ENCODE results near the gene NOB1.
"Not testable (repeated sequence)": the region's sequence is repeated elsewhere in the genome, so short reads cannot be mapped to it uniquely, and the experiment has no call there.

The NOB1 gene

DNA sequence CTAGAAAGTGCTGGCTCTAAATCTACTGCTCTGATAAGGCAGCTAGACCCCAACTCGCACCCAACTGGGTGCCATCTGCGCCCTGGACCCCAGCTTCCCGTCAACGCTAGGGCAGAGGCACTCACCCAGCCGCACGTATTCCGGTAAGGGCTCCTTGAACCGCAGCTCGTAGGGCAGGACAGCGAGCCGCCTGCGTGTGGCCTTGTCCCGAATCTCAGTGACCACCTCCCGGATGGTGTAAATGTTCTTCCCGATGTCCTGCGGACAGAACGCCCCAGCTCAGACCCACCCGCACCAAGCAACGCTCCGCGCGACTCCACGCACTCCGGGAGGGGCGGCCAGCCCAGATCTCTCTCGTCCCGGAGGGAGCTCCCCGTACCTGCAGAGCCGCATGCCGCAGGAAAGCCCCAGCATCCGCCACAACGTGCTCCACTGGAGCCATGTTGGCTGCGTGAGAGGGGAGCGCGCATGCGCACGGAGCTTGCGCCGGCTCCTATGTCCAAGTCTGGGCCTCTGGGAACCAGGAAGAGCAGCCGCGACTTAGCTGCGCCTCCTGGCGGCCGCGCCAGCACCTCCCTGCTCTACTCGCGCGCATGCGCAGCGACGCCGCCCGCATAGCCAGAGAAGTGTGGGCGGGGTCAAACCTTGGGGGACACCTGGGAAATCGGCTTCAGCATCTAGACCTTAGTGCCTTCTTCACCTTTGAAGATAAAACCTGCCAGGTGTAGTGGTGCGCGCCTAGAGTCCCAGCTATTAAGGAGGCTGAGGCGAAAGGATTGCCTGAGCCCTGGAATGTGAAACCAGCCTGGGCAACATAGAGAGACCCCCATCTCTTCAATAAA is at the start of gene NOB1:
NOB1 (minus strand) TSS at position 458 of the 842 bp plus-strand sequence; CDS start at position 442, 16 bp downstream.
- DNase-seq: peak; percentile 84

DNA sequence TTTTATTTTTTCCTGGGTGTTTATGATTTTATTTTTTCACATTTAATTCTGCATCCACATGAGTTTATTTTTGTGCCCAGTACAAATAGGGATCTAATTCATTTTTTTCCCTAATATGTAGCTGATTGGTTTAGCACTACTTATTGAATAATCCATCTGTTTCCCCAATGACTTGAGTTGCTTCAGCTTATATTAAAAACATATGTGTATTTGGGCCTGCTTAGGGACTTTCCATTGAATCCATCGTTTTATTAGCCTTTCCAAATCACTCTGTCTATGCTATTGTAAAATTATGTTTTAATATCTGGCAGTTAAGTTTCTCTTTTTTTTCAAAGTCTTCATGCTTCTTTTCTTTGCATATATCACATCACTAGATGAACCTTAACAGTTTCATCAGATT is 49.6 kb upstream of the NOB1 start:
- DNase-seq: no peak

DNA sequence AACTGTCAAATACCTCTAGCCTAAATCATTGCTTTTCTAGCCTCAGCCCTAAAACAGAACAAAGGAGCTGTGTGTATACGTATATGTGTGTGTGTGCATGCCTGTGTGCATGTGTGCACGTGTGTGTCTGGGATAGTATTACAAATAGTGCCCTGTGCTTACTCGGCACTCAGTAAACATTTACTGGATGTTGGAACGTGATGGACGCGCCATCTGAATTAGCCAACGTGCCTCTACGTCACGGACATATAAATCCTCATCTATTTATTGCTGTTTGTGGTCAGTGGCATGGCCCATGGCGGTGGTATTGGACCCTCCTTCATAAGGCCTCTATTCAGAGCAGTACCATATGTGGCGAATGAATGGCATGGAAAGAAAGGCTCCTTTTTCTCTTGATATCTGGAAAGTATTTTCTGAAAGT is 44.9 kb upstream of the NOB1 start:
- DNase-seq: no peak

DNA sequence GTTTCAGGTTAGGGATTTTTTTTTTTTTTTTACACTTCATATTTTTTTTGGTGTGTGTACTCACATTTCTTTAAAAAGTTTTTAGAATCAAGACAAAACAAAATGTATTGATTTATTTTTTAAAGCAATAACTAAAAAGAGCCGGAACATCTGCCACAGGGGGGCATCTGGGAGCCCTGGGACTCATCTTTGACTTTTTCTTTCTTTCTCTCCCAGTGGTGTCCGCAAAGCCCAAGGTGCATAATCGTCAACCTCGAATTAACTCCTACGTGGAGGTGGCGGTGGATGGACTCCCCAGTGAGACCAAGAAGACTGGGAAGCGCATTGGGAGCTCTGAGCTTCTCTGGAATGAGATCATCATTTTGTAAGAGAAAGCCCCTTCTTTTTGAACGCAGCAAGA is 43.7 kb upstream of the NOB1 start:
- DNase-seq: no peak

DNA sequence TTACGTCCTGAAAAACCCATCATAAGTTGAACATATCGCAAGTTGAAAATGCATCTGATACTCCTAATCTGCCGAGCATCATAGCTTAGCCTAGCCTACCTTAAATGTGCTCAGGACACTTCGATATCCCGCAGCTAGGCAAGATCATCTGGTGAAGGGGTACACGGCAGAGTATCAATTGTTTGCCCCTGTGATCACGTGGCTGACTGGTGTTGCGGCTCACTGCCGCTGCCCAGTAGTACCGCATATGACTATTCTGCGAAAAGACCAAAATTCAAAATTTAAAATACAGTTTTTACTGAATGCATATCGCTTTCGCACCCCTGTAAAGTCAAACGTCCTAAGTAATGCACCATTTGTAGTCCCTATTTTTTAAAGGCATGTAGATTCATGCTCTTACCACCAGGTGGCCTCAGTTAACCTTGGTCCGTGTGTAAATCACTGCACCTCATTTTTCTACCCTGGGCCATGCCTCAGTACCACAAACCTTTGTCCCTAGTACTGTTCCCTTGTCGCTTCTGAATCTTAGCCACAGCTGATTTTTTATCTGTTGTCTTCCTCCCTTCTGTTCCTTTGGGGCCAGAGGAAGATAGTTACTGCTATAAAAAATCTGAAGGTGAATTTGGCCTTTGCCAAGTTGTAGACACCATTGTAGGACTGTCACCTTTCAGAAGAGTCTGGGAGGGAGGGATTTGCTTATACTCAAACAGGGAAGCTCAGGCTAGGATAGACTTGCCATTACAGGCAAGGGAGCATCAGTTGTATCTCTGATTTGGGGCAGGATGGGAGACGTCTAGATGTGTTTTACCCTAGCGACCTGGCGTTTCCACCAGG is 41.8 kb upstream of the NOB1 start:
- no peak for DNase-seq

DNA sequence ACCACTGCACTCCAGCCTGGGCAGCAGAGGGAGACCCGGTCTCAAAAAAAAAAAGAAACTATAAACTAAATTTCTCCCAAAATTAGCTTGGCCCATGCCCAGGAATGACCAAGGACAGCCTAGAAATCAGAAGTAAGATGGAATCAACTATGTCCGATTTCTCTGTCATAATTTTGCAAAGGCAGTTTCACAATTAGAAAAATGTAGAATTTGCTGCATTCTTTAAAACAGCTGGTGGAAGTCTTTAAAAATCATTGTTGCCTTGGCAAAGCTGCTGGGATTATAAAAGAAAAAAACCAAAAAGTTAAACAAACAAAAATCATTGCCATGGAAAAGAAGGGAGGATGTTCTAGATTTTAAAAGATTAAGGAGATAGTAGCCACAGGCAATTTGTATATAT is 39.8 kb upstream of the NOB1 start:
- no peak for DNase-seq

DNA sequence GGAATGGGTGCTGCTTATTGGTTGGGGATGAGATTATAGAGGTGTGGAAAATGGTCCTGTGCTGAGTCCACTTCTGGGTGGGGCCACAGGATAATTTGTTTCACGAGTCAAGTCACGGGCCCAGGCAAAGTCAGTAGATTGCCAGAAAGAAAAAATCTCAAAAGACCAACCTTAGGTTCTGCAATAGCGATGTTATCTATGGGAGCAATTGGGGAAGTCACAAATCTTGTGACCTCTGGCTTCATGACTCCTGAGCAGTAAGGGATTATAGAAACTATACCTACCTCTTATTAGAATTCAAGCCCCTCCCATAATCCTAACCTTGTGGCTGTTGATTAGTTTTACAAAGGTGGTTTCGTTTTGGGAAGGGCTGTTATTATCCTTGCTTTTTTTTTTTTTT is 38.8 kb upstream of the NOB1 start:
- DNase-seq: no peak

DNA sequence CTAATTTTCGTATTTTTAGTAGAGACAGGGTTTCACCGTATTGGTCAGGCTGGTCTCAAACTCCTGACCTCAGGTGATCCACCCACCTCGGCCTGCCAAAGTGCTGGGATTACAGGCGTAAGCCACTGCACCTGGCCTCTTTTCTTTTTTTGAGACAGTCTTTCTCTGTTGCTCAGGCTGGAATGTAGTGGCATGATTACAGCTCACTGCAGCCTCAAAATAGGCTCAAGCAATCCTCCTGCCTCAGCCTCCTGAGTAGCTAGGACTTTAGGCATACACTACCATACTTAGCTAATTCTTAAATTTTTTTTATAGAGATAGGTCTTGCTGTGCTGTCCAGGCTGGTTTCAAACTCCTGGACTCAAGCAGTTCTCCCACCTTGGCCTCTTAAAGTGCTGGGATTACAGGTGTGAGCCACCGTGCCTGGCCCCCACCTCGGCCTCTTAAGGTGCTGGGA is 36.7 kb upstream of the NOB1 start:
- not testable (repeated sequence) for DNase-seq

DNA sequence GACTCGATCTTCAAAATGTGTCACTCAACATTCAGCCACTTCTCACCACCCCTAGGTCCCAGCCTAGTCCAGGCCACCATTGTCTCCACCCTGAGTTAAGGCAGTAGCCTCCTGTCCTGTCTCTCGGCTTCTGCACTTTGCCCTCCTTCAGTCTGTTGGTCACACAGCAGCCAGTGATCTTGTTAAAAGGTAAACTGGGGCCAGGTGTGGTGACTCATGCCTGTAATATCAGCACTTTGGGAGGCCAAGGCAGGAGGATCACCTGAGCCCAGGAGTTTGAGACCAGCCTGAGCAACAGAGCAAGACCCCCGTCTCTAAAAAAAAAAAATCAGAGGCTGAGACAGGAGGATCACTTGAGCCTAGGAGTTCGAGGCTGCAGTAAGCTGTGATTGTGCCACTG is 33.2 kb upstream of the NOB1 start:
- DNase-seq: no peak

DNA sequence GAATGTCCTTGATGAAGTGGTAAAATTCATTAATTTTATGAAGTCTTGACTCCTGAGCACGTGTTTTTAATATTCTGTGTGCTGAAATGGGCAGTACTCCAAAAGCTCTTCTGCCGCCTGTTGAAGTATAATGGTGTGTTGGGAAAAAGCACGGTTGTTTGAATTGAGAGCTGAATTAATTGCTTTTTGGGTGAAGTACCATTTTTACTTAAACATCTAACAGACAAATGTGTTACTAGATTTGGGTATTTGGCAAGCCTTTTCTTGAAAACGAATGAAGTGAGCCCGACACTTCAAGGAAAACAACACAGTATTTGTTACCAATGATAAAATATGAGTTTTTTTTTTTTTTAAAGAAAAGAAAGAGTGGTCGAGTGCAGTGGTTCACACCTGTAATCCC is 29.9 kb upstream of the NOB1 start:
- no peak for DNase-seq

DNA sequence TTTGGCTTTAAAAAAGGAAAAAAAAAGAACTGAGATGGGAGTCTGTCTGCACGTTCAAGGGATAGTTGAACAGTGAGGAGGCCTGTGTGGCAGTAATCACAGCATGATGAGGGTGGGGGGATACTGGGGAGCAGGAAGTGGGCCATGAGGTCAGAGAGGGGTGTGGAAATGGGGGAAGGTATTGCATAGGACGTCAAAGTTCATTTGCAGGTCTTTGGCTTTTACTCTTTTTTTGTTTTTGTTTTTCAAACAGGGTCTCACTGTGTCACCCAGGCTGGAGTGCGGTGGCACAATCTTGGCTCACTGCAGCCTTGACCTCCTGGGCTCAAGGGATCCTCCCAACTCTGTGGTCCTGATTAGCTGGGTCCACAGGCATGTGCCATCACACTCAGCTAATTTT is 26.4 kb upstream of the NOB1 start:
- DNase-seq: no peak

DNA sequence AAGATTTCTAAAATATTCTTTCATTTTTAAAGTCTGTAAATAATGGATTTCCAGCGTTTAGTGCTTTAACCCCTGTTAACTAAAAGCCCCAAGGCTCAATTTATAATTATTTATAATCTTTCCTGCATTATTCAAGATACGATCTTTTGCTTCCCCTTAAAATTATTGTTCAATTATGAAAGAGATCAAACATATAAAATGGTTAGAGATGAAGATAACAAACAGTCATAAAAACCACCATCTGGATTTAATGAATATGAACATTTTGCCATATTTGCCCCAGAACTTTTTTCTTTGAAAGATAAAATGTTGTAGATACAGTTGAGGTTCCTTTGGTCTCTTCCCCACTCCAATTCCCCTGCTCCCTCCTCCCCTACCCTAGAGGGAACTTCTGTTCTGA is 25.0 kb upstream of the NOB1 start:
- no peak for DNase-seq

DNA sequence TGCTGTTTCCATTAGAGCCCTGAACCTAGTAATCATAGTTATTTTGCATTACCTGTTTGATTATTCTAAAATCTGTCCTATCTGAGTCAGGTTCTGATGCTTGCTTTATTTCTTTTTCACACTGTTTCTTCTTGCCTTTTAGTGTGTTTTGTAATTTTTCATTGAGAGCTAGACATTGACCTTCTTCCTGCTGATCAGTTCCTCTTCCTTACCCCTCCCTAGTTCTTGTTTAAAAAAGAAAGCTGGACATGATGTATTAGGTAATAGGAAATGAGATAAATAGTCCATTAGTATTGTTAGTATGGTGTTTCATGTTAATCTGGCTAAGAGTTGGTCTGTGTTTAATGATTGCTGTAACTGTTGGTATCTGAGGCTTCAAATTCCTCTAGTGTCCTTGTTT is 20.8 kb upstream of the NOB1 start:
- DNase-seq: no peak

DNA sequence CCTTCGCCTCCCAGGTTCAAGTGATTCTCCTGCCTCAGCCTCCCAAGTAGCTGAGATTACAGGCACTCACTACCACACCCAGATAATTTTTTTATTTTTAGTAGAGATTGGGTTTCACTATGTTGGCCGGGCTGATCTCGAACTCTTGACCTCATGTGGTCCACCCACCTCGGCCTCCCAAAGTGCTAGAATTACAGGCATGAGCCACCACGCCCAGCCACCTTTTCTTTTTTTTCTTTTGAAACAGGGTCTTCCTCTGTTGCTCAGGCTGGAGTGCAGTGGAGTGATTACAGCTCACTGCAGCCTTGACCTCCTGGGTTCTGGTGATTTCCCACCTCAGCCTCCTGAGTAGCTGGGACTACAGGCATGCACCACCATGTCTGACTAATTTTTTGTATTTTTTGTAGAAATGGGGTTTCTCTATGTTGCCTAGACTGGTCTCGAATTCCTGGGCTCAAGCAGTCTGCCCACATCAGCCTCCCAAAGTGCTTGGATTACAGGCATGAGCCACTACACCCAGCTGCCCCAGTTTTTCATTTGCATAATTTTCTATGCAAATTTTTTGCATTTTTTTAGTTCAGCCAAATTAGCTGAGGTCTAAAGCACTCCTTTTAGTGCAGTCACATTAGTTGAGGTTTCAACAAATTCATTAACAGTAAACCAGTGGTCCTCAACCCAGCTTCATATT is 18.7 kb upstream of the NOB1 start:
- DNase-seq: no peak

DNA sequence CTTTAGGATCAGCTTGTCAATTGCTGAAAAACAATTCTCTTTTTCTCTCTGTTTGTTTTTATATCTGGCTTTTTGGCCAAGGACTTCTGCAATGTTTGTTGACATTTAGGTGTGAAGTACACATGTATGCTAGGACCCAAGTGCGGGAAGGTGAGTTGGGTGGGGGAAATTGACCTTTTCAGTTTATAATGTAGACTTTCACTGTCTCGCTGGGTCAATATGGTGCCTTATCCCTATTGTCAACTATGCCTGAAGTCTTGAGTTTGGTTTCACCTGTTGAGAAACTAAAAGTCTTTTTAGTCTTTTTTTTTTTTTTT is 16.9 kb upstream of the NOB1 start:
- DNase-seq: no peak

DNA sequence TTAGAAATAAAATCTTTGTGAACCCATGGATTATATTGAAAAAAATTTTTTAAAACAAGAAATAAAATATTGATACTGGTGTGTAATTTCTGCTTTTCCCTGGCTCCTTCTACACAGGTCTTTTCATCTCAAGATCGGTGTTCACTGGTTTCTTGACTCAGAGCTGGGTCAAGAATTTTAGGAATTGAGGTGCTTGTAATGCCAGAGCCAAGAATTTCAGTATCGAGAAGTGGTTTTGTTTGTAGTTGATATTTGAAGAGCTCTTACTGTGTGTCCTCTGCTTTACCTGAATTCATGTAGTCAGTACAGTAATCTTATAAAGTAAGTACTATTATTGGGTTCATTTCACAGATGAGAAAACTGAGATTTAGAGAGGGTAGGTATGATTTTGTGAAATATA is 14.7 kb upstream of the NOB1 start:
- no peak for DNase-seq

DNA sequence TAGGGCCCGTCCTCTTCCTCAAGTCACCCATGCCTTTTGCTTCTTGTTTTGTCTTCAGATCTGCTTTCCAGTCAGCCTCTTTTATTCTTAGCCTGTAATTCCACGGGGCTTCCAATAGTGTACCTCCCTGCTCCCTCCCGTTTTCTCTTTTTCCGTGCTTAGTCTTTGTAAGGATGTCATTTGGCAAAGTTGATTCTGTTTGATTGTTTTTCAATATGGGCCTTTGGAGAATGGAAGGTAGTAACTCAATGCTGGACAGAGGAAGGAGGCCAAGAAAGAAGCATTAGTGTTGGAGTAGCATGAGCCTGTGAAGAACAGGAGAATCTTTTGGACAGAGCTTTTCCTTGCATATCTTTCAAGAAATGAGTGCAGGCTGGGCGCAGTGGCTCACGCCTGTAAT is 13.9 kb upstream of the NOB1 start:
- no peak for DNase-seq

DNA sequence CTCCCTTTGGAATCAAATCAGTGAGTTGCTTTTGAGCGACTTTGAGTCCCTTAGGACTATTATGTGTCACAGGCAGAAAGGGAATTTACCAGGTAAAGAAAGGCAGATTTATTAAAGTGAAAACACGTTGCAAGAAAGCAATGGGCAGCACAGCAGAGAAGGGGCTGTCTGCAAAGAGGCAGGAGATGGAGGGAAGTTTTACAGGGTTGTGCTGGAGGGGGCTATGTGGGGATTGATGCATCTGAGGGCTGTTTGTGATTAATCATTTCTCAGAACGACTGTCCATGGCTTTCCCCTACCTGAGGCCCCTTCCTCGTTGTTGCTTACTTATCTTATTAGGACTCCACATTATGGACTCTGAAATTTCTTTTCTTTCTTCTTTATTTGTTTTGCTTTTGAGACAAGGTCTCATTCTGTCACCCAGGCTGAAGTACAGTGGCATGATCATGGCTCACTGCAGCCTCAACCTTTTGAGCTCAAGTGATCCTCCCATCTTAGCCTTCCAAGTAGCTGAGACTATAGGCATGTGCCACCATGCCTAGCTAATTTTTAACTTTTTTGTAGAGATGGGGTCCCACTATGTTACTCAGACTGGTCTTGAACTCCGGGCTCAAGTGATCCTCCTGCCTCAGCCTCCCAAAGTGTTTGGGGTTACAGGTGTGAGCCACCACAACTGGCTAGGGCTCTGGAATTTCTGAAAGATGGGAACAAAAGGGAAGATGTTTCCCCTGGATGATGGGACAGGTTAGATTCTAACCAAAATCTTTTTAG is 12.9 kb upstream of the NOB1 start:
- no peak for DNase-seq

DNA sequence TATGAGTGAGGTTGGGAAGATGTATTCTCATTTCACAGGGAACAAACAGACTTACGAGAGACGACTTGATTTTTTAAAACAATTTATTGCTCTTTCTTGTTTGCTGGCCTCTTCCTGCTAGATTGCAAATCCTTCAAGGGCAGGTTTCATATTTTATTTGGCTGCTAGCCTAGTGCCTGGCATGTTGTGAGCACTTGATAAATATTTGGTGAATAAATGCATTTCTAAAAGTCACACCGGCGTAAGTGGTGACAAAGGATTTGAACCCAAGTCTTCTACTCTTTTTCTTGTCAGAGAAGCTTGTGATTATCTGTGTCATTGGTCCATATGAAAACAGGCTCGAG is 8.8 kb upstream of the NOB1 start:
- DNase-seq: no peak

DNA sequence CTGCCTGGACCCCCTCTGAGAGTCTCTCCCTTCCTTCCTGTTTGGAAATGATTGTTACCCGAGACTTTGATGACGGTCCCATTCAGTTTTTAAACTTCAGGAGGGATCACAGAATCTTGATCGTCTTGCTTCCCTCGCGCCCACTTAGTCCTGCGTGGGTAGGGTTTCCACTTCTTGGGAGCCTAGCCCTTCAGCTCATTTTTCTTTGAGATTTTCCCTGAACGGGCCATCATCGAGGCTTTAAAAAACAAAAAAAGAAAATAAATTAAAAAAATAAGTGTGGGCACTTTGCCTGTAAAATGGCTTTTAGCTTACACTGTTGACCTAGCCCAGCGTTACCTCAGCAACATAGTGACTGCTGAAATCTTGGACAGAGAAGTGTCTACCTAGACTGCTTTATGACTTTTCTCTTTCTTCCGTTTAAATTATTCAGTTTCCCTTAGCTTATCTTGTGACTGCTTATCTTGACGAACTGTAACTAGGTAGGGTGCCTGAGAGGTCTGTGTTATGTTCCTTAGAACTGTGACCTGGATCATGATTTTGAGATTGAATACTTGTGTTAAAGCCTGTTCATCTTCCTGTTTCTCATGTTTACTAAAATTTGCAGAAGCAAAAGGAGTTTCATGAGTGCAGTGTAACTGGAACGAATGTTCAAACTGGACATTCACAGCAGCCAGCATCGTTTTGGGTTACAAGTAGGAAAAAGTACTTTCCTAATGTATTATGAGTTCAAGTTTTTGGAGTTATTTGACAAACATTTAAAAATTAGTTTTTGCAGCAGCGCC is 8.3 kb upstream of the NOB1 start:
- no peak for DNase-seq

DNA sequence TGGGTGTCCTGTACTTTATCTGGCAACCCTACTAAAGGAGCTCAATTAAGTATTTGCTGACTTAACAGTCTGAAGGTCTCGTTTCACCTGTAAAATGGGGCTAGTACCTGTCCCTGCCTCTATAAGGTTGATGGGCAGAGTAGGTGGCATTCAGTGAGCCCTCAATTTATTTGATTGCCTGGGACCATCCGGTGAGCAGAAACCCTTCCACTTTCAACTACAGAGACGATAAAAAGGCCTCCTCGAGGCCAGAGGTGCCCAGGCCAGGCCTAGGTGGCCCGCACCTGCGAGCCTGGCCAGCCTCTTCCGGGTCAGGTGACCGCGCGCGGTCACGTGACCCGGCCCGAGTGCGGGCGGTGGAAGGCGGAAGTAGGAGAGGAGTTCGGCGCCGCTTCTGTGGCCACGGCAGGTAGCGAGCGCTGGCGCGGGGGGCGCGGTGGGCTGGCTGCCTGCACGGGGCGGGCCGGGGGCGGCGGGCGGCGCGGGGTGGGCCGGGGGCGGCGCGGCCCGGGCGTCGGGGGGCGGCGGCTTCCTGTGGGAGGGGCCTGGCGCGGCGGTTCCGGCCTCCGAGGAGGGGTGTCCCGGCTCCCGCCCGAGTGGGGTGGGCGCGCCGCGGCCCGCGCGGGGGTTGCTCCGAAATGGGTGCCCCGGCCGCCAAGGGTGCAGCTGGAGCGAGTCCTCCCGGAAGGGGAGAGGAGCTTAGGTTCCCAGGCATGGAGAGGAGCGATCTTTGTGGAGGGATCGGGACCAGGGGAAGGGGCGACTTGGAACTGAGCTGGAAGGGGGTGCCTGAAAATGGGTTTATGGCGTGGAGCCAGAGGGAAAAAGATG is 7.5 kb upstream of the NOB1 start, which contains the start of gene WWP2:
WWP2 (plus strand) TSS at position 350 of the 831 bp plus-strand sequence. CDS start 24,679 bp downstream, outside the sequence.
- peak; percentile 17 for DNase-seq

Data from NCI-H1048 (cell line).